H7 (cell line): Measurements from ENCODE around the gene GLYATL1B. TPM values are rescaled to one million over a fixed set of nuclear protein-coding genes. Genes with fewer than 3 reads are reported as not detected.

Source experiments
- total RNA-seq: library from RNA; depleted of rRNA; stranded (reverse); fragments of >200 nt; shearing (Covaris generic); gene quantifications from 2 replicates; pipeline ENCODE4 v1.2.3, GENCODE V29; 2014; rRNA removed

Gene GLYATL1B
- total RNA-seq, 1 experiment from 2014 or later: not detected

Other genes with a start within 250 kb of the GLYATL1B start
- gene GLYATL2, start 241.6 kb upstream of the GLYATL1B start, total RNA-seq: not detected in 2 replicates
- 3.8 and 9.7 TPM in 2 replicates for gene GLYATL1, start 146.8 kb upstream of the GLYATL1B start, total RNA-seq
- 10.8 and 13.5 TPM in 2 replicates for gene FAM111B, start 20.9 kb downstream of the GLYATL1B start, total RNA-seq
- 9.2 and 11.0 TPM in 2 replicates for gene FAM111A, start 56.5 kb downstream of the GLYATL1B start, total RNA-seq
- 4.9 and 7.6 TPM in 2 replicates for gene DTX4, start 85.8 kb downstream of the GLYATL1B start, total RNA-seq
- not detected in 2 replicates for gene MPEG1, start 126.6 kb downstream of the GLYATL1B start, total RNA-seq